GM18867 (cell line): ENCODE data around the gene NTN1.

Experiments
- ATAC-seq: cut with Tn5 transposase; IDR thresholded peaks from one replicate; pipeline ENCODE4 v1.9.1; 2021; ENCODE audit warnings: mild to moderate bottlenecking, moderate library complexity; ENCODE audit not compliant: unreplicated experiment

The NTN1 gene

DNA sequence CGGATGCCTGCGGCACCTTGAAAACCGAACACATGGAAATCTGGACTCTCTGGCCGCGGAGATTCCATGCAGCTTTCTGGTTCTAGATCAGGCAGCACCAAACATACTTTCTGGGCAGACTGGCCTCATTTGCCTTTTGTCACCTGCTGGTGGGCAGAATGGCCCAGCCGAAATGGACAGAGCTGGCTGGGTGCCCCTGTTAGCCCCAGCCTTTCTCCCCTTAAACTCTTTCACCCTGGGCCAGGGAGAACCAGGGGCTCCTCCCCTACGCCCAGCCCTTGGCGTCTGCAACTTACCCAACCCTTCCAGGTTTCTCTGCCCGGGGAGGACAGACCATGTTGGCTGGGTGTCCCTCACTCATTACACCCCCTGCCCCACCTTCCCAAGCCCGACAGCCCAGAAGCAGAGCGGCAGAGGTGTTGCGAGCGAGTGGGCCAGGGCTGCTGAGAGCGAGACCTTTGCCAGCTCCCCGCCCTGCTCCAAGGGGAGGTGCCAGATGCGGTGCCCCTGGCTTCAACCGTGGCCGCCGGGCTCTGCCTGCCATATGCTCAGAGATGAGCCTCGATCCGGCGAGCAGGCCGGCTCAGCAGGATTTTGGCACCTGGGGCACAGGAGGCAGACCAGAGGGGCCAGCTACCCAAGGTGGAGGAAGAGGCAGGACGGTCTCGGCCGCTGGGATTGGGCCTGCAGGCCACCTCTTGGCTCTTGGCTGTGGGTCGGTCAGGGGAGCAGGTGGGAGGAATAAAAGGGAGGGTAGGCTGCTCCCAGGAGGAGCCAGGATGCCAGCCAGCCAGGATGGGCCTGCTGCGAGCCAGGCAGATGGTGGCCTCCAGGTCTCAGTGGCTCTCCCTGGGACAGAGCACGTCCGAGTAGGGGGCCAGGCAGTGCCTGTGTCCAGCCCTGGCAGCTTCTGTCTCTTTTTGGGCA, 191.3 kb downstream of the NTN1 start:
- ATAC-seq: no peak

DNA sequence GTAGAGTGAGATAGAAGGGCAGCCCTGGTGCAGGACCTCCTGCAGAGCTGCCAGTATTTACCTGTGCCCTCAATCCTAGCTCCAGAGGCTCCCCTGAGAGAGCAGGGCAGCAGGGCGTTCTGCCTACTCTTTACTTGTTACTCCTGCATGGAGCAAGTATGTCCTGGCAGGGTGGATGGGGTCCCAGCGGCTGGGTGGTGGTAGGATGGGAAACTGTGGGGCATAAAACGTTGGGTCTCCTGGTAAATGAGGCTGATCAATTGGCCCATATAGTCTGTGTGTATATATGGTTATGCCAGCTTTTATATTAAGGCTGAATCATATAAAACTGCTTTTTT, 192.0 kb downstream of the NTN1 start:
- ATAC-seq: no peak

DNA sequence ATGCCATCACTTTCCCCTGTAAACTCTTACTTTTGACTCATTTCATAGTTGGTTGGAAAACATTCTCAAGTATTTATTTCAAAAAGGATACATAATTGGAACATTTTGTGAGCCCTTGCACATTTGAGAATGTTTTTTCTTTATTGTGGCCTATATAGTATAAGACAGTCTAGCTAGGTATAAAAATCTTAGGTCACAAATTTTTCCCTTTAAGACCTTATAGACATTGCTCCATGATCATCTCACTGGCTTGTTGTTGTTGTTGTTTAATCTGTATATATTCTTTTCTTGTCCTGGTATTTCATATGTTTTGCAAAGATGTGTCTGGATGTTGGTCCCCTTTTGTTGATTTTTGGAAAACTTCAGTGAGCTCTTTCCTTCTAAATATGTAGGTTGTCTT, 194.2 kb downstream of the NTN1 start:
- ATAC-seq: no peak

DNA sequence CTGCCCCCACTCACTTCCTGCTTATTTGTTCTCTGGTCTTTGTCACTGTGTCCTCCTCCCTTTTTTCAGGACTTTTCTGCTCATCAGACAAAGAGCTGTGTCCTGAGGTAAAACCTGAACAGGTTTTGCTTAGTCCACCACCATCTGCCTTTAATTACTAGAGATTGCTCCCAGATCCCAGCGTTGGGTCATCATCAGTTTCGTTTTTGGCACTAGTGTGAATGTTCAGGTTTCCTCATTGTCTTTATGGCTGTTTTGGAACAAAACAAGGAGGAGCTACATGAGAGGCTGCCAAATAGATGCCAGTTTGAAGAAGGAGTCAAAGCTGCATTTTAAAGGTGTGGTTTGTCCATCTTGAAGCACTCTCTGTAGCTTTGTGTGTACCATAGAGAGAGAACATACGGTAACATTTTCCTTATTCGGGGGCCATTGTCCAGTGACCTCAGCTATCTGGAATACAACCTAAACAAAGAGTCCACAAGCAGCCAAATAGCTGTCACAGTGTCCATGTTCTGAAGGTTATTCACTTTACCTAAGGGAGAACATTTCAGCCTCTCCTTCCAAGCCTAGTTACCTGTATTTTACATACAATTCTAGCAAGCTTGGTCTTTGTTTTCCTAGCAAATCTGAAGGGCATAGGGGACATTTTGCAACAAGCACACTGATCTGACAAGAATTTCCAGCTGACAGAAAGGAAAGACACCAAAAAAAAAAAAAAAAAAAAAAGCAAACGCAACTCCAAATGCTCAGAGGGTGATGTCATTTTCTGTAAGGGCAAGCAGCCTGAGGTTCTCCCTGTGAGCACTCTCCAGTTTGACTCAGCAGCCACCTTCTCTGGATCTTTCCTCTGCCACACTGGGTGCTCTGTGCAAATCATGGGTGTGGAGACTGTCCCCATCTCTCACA, 196.1 kb downstream of the NTN1 start:
- no peak for ATAC-seq

GRCh38 chr17:9218064-9218635, 196.8 kb downstream of the NTN1 start:
- no peak for ATAC-seq

DNA sequence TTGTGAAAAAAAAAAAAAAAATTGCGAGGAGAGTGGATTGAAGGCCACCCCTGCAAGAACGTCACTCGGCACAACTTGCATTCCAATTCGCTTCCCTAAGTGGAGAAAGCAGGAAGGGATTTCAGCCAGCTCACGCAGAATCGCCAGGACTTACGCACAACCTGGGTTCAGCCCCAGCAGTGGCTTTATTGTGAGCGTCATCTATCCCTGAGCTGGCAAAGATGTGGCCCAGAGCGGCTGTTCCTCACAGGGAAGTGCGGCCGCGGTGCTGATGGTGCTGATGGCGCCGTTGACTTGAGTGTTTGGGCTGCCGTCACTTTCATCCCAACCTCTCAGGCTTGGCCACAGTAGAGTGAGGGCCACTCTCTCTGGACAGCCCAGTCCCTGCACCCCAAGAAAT, 197.6 kb downstream of the NTN1 start:
- ATAC-seq: no peak

GRCh38 chr17:9219631-9220397, 198.5 kb downstream of the NTN1 start:
- ATAC-seq: no peak

DNA sequence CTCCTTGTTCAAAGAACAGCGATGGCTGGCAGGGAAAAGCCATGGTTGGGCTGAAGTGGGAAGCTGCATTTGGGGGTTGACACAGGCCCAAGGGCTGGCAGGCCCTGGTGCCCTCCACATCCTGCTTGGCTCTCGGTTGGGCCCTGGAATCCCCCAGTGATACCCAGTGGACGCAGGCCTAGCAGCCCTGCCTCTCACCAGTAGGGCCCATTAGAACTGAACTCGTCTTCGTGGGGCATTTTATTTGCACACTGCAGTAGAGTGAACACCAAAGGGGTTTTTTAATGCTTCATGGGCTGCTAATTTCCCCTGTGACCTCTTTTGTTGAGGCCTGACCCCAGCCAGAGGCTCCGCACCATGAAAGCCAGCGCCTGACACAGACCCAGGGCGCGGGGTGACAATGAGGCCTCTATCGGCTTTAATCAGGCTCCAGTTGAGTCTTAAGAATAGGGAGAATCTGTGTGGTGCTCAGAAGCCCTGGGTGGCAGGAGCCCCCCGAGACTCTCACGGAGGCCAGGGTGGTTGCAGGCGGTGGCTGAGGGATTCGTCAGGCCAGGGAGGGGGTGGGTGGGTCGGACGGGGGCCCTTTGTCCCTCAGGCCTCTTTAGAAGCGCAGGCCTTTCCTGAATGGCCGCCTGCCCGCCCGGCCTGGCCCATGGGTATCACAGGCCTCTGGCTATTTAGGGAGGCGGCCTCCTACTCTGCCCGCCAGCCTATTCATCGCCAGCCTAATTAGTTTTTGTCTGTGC, 199.3 kb downstream of the NTN1 start:
- ATAC-seq: no peak

GRCh38 chr17:9221147-9221921, 200.0 kb downstream of the NTN1 start:
- no peak for ATAC-seq

- no peak for ATAC-seq
Observed at GRCh38 chr17:9221922-9222180, 200.5 kb downstream of the NTN1 start.

DNA sequence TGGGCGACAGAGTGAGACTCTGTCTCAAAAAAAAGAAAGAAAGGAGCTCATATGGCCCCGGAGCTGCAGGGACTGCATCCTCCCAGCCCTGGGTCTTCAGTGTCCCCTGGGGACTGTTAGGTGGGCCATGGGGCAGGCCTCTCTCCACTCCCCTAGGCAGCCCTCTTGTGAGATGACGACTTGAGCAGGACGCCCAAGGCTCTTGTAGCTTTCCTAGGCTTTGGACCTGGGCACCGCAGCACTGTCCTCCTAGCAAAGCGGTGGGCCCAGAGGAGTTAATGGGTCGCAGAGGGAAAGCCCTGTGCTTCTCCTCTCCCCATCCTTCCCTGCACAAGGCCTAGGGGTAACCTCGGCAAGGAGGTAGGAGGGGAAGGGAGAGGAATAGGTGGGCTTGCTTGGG, 202.2 kb downstream of the NTN1 start:
- ATAC-seq: no peak

DNA sequence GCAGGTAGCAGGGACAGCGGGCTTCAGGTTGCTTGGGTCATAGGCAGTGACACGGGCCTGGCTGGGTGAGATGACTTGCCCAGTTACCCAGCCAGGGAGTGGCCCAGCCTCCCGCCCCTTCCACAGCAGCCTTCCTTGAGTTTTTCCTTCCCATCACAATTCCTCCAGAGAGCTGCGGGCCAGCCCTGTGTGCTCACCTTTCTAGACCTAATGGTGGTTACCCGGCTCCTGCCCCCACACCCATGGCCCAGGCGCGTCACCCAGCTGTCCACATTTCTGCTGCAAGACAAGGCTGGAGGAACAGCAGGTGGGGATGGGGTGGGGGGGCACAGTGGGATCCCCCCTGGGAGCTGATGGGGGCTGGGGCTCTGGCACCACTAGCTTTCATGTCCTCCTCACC, 203.2 kb downstream of the NTN1 start:
- ATAC-seq: no peak

- no peak for ATAC-seq
Observed at GRCh38 chr17:9225305-9226101, 204.2 kb downstream of the NTN1 start.

- no peak for ATAC-seq
Observed at GRCh38 chr17:9226130-9226793, 205.0 kb downstream of the NTN1 start.

GRCh38 chr17:9226794-9227135, 205.5 kb downstream of the NTN1 start:
- no peak for ATAC-seq

DNA sequence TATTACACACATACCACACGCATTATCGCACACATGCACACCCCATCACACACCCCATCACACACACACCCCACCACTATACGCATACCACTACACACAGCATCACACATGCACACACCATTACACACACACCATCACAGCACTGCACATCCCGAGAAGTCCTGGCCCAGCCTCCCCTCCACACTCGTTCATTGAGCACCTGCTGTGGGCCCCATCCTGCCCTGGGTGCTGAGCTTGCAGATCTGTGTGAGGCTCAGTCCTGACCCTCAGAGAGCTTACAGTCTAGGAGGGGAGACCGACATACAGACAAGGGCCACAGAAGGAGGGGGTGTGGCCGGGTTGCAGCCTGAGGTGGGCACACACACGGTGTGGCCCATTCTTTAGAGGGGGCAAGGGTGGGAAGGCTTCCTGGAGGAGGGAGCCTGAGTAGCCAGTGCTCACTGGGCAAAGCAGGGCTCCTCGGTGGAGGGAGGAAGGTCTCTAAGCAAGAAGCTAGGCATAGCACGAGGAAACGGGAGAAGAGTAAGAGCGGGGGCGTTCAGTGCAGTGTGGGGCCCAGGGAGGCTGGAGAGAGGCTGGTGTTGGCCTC, 206.6 kb downstream of the NTN1 start:
- ATAC-seq: no peak

GRCh38 chr17:9228408-9229159, 207.3 kb downstream of the NTN1 start:
- ATAC-seq: no peak
